Right lobe of liver (tissue), 6 donors: ENCODE results near the gene CHD2. TPM values are rescaled to one million over a fixed set of nuclear protein-coding genes. Genes with fewer than 3 reads are reported as not detected.
A peak's percentile ranks its signal among the peaks of the same experiment; 100 is the strongest.

ENCODE experiments used
- ATAC-seq, 4 donors: fragments of 200-7000 bp; cut with Tn5 transposase; one replicate each; pipeline ENCODE4 v1.9.1; 2020; ENCODE audit warnings: mild to moderate bottlenecking in 4 of 4, moderate library complexity in 4 of 4
- DNase-seq, 3 donors: peaks; one replicate each; pipeline ENCODE4 v3.0.0-alpha.2; 2020
- H3K27ac ChIP-seq, 3 donors: fragments of 200-600 bp; one replicate each; pipeline ENCODE4 v1.8.0; 2022
- H3K27me3 ChIP-seq, 2 donors: fragments of 200-600 bp; one replicate each; pipeline ENCODE4 v1.8.0; 2022
- H3K36me3 ChIP-seq, 4 donors: fragments of 200-600 bp; sonication (generic) in 1 of 4; one replicate each; pipeline versions ENCODE4 v1.5.1 to v1.8.0; 2017 to 2022; ENCODE audit warnings: control low read depth in 1 of 4
- H3K4me1 ChIP-seq, 4 donors: fragments of 200-600 bp; sonication (generic) in 1 of 4; one replicate each; pipeline versions ENCODE4 v1.5.1 to v1.8.0; 2017 to 2022; ENCODE audit warnings: control low read depth in 1 of 4
- H3K4me3 ChIP-seq, 3 donors: fragments of 200-600 bp; one replicate each; pipeline ENCODE4 v1.8.0; 2022
- H3K9me3 ChIP-seq, 4 donors: fragments of 200-600 bp; sonication (generic) in 1 of 4; one replicate each; pipeline versions ENCODE4 v1.5.1 to v1.8.0; 2017 to 2022; ENCODE audit warnings: control low read depth in 1 of 4
- CTCF ChIP-seq, 4 donors: fragments of 200-600 bp in 3 of 4; fragments of 450-650 bp in 1 of 4; IDR thresholded peaks; one replicate each; pipeline versions ENCODE4 v1.5.1 to v1.8.0; 2016 to 2022; ENCODE audit warnings: antibody characterized with exemption in 4 of 4, mild to moderate bottlenecking in 2 of 4
- POLR2A ChIP-seq: fragments of 450-650 bp; IDR thresholded peaks from one replicate; pipeline ENCODE4 v1.6.1; 2017; ENCODE audit warnings: antibody characterized with exemption, mild to moderate bottlenecking
- WGBS: methylation state at CpG from one replicate; pipeline ENCODE4 v1.1.6; 2018; ENCODE audit warnings: low coverage, low lambda C conversion rate; ENCODE audit not compliant: insufficient coverage; ENCODE audit errors: missing lambda C conversion rate; 5-methylcytosine and 5-hydroxymethylcytosine counted together
- intact Hi-C, 2 donors: fragments of 100-400 bp; cut with DNase I; formaldehyde crosslinking; loops; one replicate each; pipeline versions ENCODE4 v1.11.2 to v1.14.1; 2022
- total RNA-seq, 6 experiments: library from RNA; depleted of rRNA in 2 of 6; stranded (reverse); fragments of >200 nt in 2 of 6; fragmentation: NEBNext Ultra II Directional in 3 of 6; extraction: Animal tissue kit (Norgen Biotek cat#: 25700) in 3 of 6; gene quantifications; one replicate each; pipeline versions ENCODE4 v1.1.0 to v1.2.4, GENCODE V29; 2016 to 2023
- donor health status: DM: no; HTN: yes; CAD: no.
- donor health status: DM: no; HTN: no; CAD: no.
- donor health status: DM: no; HTN: no; CAD: no.
- donor health status: DM: no; HTN: yes; CAD: no.
- donor health status: DM: no; HTN: yes; CAD: no.

CHD2 gene
- total RNA-seq, 6 experiments from 2014 or later, result 41.4 to 65.0 (median 56.6) TPM

DNA sequence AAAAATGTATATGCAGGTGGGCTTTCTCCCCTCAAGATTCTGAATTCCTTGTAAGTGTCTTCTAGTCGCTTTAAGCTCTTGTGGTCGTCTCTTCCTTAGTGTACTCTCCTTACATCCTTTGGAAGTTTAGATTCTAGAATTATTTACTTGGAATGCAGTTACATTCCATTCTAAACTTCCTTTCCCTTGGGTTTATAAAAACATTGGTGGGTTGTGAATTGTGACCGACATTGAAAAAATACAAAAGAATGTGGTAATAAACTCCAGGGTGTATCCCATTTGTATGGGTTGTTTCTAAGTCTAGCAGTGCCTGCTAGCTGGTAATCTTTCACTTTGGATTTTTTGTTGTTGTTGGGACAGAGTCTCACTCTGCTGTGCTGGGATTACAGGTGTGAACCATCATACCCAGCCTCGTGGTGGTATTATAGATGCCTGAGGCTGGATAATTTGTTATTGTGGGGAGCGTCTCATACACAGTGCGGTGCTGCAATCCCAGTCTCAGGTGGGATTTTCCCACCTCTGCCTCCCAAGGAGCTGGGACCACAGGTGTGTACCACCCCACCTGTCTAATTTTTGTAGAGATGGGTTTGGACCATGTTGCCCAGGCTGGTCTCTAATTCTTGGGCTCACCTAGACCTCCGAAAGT is 9.1 kb downstream of the CHD2 start:
- intact Hi-C loops, result no loop called here
- Histone ChIP-seq H3K36me3 (no peaks in the 10 kb centered on the region), H3K4me1 (peaks cover 0 to 84% (median 23%) of the 10 kb centered on the region in 4 donors), H3K27me3 (no peaks in the 10 kb centered on the region), H3K27ac (peak overlapping the region; percentile 93 to 99 (median 98)), H3K9me3 (no peaks in the 10 kb centered on the region), H3K4me3 (peak overlapping the region in 1 of 3 donors; percentile 27)
- 46% methylated on average over 6 of the region's 7 CpGs for WGBS
- DNase-seq (no peak), ATAC-seq (no peak)
- TF ChIP-seq CTCF (IDR thresholded peaks at IDR 0.05) (no peak), POLR2A (no peak)

DNA sequence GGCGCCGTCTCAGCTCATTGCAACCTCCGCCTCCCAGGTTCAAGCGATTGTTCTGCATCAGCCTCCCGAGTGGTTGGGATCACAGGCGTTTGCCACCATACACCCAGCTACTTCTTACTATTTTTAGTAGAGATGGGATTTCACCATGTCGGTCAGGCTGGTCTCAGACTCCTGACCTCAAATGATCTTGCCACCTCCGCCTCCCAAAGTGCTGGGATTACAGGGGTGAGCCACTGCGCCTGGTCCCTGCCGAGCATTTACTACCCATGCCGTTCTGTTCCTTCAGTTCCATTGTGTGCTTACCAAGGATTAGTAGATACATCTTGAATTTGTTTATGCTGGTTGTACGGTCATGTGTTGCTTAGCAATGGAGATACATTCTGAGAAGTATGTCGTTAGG is 10.3 kb downstream of the CHD2 start:
- Histone ChIP-seq H3K27ac (peak overlapping the region; percentile 7 to 99 (median 98)), H3K4me3 (no peak overlapping the region), H3K4me1 (peaks cover 0 to 96% (median 26%) of the 10 kb centered on the region in 4 donors), H3K9me3 (no peaks in the 10 kb centered on the region), H3K36me3 (no peaks in the 10 kb centered on the region), H3K27me3 (no peaks in the 10 kb centered on the region)
- DNase-seq (no peak), ATAC-seq (no peak)
- no peak for TF ChIP-seq POLR2A
- TF ChIP-seq CTCF (IDR thresholded peaks at IDR 0.05), result no peak
- intact Hi-C loops, result no loop called here
- 65% methylated on average over 13 of the region's 13 CpGs for WGBS

DNA sequence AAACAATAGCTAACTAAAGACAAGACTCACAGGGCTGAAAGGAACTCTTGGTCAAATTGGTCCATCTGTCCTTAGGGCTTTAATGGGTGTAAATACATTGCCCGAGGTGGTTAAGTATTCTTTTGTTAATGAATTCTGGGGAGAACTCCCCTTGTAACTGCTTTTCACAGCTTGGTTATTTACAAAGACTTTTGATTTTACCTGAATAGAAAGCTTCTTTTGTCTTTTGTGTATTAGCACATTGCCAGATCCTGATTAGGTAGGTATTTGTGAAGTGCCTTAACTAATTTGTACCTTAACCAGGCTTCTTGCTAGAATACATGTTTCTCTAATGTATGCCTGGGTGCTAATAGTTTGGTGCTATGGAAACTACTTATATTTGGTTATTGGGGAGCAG is 14.0 kb downstream of the CHD2 start:
- 23% methylated on average over 1 of the region's 1 CpG for WGBS
- no peak for ATAC-seq
- TF ChIP-seq POLR2A, result no peak
- no peak for TF ChIP-seq CTCF (IDR thresholded peaks at IDR 0.05)
- Histone ChIP-seq H3K9me3 (no peaks in the 10 kb centered on the region), H3K4me3 (no peak overlapping the region), H3K27me3 (no peaks in the 10 kb centered on the region), H3K27ac (peak overlapping the region; percentile 52 to 99 (median 64)), H3K4me1 (peaks cover 0 to 94% (median 37%) of the 10 kb centered on the region in 4 donors), H3K36me3 (no peaks in the 10 kb centered on the region)
- intact Hi-C loops, result no loop called here
- DNase-seq, result no peak

DNA sequence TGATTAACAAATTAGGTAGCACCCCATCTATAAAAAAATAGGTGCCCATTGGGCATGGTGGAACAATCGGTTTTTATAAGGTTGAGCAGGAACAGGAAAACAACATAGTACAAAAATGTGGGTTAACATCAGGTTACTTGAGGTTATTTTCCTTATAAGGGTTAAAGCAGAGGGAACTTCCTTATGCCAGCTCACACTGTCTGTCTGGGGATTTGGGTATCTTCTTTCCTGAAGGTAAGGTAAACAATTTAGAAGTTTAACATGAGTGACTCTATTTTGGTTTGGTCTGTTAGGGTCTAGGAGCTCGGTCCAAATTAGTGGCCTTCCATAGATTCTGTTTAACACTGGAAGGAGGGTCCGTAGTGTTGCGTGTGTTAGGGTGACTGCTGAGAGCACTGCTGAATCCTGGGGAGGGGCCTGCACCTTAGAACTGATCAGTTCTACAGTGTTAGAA is 14.7 kb downstream of the CHD2 start:
- peak in 3 of 4 donors; percentile 43 to 61 (median 48) for ATAC-seq
- peak overlapping the region; percentile 52 to 99 (median 64) for H3K27ac ChIP-seq
- intact Hi-C loops, result loop anchor here in 1 of 2 donors (5.0 kb wide), 1 partner anchor 112 kb away; no protein-coding TSS in a partner anchor

More for the DNA sequence above, 14.7 kb downstream of the CHD2 start:
- no peaks in the 10 kb centered on the region for H3K36me3 ChIP-seq
- H3K4me1 ChIP-seq, result peaks cover 0 to 95% (median 37%) of the 10 kb centered on the region in 4 donors
- DNase-seq, result no peak
- no peaks in the 10 kb centered on the region for H3K27me3 ChIP-seq
- no peaks in the 10 kb centered on the region for H3K9me3 ChIP-seq
- WGBS, result 41% methylated on average over 4 of the region's 4 CpGs
- TF ChIP-seq POLR2A, result no peak
- no peak for TF ChIP-seq CTCF (IDR thresholded peaks at IDR 0.05)
- no peak overlapping the region for H3K4me3 ChIP-seq
